Activated CD4-positive, alpha-beta memory T cell treated with anti-CD3 and anti-CD28 coated beads for 36 hours (primary cell): ENCODE data around the gene PELO. TPM values are rescaled to one million over a fixed set of nuclear protein-coding genes. Genes with fewer than 3 reads are reported as not detected.

Experiments used
- CTCF ChIA-PET: fragments of 350-600 bp; sonication (Branson Sonifier 250); formaldehyde crosslinking; loops from one replicate; lab custom pipeline; 2021; ENCODE audit warnings: antibody characterized with exemption, inconsistent platforms; lab: Charles Lee
- POLR2A ChIA-PET: fragments of 350-600 bp; sonication (Branson Sonifier 250); formaldehyde crosslinking; loops from one replicate; lab custom pipeline; 2021; ENCODE audit warnings: antibody characterized with exemption; lab: Charles Lee
- DNase-seq: peaks from one replicate; pipeline ENCODE4 v3.0.0-alpha.2; 2020
- H3K27ac Mint-ChIP-seq: one replicate; pipeline ENCODE4 v1.8.0; 2021; ENCODE audit warnings: mixed read lengths
- H3K27me3 Mint-ChIP-seq: one replicate; pipeline ENCODE4 v1.8.0; 2021; ENCODE audit warnings: mixed read lengths
- H3K36me3 Mint-ChIP-seq: one replicate; pipeline ENCODE4 v1.8.0; 2021; ENCODE audit warnings: mixed read lengths
- H3K4me1 Mint-ChIP-seq: one replicate; pipeline ENCODE4 v1.8.0; 2021; ENCODE audit warnings: low read depth, mixed read lengths
- H3K4me3 Mint-ChIP-seq: one replicate; pipeline ENCODE4 v1.8.0; 2021; ENCODE audit warnings: mild to moderate bottlenecking, mixed read lengths
- H3K9me3 Mint-ChIP-seq: one replicate; pipeline ENCODE4 v1.8.0; 2021; ENCODE audit warnings: mixed read lengths
- intact Hi-C: fragments of 100-400 bp; cut with micrococcal nuclease; formaldehyde crosslinking; loops from one replicate; pipeline ENCODE4 v1.15.1; 2023
- total RNA-seq, 2 experiments: library from RNA; stranded (reverse); gene quantifications; one replicate each; pipeline ENCODE4 v1.2.3, GENCODE V29; 2021

Gene PELO
- total RNA-seq, 2 experiments from 2014 or later = 15.1 to 16.2 TPM

DNA sequence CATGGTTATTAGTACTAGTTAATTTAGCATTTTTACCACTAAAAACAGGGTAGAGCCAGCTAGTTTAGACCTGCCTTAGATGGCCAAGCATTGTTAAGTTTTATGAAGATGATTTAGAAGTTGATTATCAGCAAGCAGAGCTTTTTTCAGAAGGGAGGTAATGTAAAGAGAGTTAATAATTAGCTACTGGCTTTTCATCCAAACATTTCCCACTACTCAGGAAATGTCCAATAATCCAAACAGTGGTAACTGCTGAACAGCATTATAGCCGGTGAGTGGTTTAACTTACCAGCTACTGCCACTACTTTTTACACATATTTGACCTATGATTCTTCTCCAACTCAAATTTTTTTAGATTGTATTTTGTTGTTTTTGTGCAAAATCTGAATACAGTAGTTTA is 1.7 kb downstream of the PELO start:
- H3K9me3 Mint-ChIP-seq = no peaks in the 10 kb centered on the region
- intact Hi-C loops = loop anchor here (5.0 kb wide), 2 partner anchors 97 to 308 kb away; no protein-coding TSS in a partner anchor
- H3K4me1 Mint-ChIP-seq = peaks cover 18% of the 10 kb centered on the region
- no peaks in the 10 kb centered on the region for H3K36me3 Mint-ChIP-seq
- no peak overlapping the region for H3K4me3 Mint-ChIP-seq
- peaks cover 8% of the 10 kb centered on the region for H3K27me3 Mint-ChIP-seq
- H3K27ac Mint-ChIP-seq = no peak overlapping the region
- ChIA-PET CTCF (interaction anchor here (2.0 kb wide), 1 partner anchor 10 kb away, joined by 7 read pairs; no protein-coding TSS in a partner anchor), POLR2A (interaction anchor here (1.7 kb wide), 1 partner anchor 10 kb away, joined by 12 read pairs; no protein-coding TSS in a partner anchor)
- DNase-seq = no peak

DNA sequence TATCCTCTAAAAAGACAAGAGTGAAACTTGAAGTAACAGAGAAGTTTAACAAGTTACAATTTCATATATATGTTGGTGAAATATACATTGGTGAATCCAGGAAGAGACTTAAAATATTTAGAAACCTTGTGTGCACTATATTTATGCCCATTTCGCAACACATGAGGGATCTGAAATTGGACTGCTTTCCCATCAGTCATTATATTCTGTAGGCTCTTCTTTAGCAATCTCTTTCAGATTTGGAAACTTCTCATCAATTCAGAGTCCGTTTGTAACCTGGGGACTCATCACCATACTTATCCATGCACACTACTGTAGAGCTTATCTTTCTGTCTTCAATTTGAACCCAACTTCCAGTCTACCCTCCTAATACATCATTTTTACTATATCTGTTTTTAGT is 2.1 kb downstream of the PELO start:
- ChIA-PET CTCF (interaction anchor here (2.0 kb wide), 1 partner anchor 10 kb away, joined by 7 read pairs; no protein-coding TSS in a partner anchor), POLR2A (interaction anchor here (1.7 kb wide), 1 partner anchor 10 kb away, joined by 12 read pairs; no protein-coding TSS in a partner anchor)
- intact Hi-C loops = loop anchor here (5.0 kb wide), 2 partner anchors 98 to 307 kb away; no protein-coding TSS in a partner anchor
- no peaks in the 10 kb centered on the region for H3K36me3 Mint-ChIP-seq
- peaks cover 18% of the 10 kb centered on the region for H3K4me1 Mint-ChIP-seq
- H3K27me3 Mint-ChIP-seq = peaks cover 8% of the 10 kb centered on the region
- H3K9me3 Mint-ChIP-seq = no peaks in the 10 kb centered on the region
- DNase-seq = no peak
- no peak overlapping the region for H3K4me3 Mint-ChIP-seq
- H3K27ac Mint-ChIP-seq = no peak overlapping the region

DNA sequence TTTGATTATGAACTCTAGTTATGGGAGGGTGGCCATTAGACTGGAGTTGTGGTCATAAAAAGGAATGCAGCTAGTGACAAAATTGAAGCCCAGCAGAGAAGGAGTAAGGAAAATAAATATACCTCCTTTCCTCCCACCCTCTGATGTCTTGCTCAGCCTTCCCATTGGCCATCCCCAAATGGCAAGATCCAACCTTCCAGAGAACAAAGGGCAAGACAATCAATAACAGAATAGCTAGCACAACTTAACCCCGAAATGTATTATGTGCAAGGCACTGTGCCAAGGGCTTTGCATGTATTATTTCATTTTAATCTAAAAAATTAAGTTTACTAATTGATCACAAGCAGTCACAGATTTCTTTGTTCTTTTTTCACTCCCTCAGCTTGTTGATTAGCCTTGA is 3.6 kb downstream of the PELO start:
- DNase-seq = no peak
- ChIA-PET POLR2A (interaction anchor here (1.3 kb wide), 1 partner anchor 9 kb away, joined by 4 read pairs; no protein-coding TSS in a partner anchor), CTCF (no interaction called here)
- H3K27me3 Mint-ChIP-seq = peaks cover 6% of the 10 kb centered on the region
- no peak overlapping the region for H3K27ac Mint-ChIP-seq
- no peaks in the 10 kb centered on the region for H3K36me3 Mint-ChIP-seq
- peaks cover 18% of the 10 kb centered on the region for H3K4me1 Mint-ChIP-seq
- intact Hi-C loops = no loop called here
- no peak overlapping the region for H3K4me3 Mint-ChIP-seq
- H3K9me3 Mint-ChIP-seq = no peaks in the 10 kb centered on the region

DNA sequence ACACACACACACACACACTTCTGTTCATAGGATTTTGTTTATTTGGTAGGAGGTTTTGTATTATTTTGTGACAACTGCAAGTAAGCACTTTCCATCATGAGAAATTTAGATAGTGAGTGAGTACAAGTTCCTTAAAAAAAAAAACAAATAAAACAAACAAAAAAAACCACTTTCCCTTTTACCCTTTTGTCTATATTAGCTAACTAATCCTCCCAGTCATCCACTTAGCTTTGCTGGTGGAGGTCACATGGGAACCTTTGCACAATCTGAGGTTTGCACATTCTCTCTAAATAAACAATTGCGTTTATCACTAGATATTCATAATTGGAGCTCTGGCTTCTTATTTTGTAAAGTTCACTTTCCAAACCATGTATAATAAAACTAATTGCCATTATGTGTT is 6.8 kb downstream of the PELO start:
- H3K27ac Mint-ChIP-seq = no peak overlapping the region
- H3K4me1 Mint-ChIP-seq = peaks cover 19% of the 10 kb centered on the region
- ChIA-PET POLR2A (no interaction called here), CTCF (interaction anchor here (0.7 kb wide), 1 partner anchor 99 kb away, joined by 3 read pairs; no protein-coding TSS in a partner anchor)
- no peak overlapping the region for H3K4me3 Mint-ChIP-seq
- intact Hi-C loops = no loop called here
- H3K36me3 Mint-ChIP-seq = no peaks in the 10 kb centered on the region
- H3K27me3 Mint-ChIP-seq = no peaks in the 10 kb centered on the region
- no peak for DNase-seq
- H3K9me3 Mint-ChIP-seq = no peaks in the 10 kb centered on the region

DNA sequence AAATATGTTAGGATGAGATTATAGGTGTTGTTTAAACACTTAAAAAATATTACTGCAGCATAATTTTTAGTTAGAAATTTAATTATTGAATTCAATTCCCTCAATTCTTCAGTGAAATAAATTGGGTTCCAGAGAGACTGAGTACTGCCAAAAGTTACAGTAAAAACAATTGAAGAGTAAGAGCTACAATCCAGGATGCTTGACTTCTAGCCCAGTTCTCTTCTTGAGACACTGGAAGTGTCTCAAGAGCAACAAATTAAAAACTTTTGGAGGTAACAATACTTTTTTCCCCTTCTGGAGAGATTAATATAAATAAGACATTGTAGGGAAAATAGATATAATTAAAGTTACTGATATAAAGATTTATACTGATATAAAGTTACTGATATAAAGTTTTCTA is 8.3 kb downstream of the PELO start:
- Mint-ChIP-seq H3K4me1 (peaks cover 23% of the 10 kb centered on the region), H3K27me3 (no peaks in the 10 kb centered on the region), H3K4me3 (no peak overlapping the region), H3K9me3 (no peaks in the 10 kb centered on the region), H3K36me3 (peaks cover 12% of the 10 kb centered on the region), H3K27ac (no peak overlapping the region)
- intact Hi-C loops = no loop called here
- CTCF ChIA-PET = interaction anchor here (1.3 to 1.7 kb wide), 3 partner anchors 58 to 120 kb away, joined by 3 to 6 read pairs (median 4); no protein-coding TSS in a partner anchor
- POLR2A ChIA-PET = no interaction called here
- no peak for DNase-seq

DNA sequence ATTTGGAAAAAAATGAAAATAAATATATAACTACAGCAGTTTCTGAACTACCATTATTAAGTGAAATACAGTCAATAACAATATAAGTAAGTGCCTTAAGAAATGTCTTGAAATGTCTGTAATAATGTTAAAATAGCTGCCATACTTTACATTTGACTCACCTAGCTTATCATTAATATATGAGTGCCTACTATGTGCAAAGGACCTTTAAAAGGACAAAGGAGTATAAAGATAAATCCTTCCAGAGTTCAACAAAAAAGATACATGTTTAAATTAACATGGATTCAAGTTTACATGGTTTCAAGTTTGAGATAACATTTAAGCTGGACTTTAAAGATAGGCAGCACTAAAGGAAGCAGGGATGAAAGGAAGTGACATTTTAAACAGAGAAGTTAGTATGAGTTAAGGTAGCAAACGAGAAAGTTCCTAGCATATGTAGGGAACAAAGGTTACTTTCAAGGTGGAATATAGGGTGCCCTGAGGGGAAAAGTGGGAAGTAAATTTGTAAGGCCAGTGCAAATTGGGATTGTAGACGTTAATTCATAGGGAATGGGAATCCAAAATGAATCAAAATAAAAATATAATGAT is 8.9 kb downstream of the PELO start:
- Mint-ChIP-seq H3K27me3 (no peaks in the 10 kb centered on the region), H3K4me1 (peaks cover 28% of the 10 kb centered on the region), H3K36me3 (peaks cover 16% of the 10 kb centered on the region), H3K27ac (no peak overlapping the region), H3K4me3 (no peak overlapping the region), H3K9me3 (no peaks in the 10 kb centered on the region)
- intact Hi-C loops = no loop called here
- no peak for DNase-seq
- CTCF ChIA-PET = interaction anchor here (1.0 to 1.7 kb wide), 4 partner anchors 10 to 119 kb away, joined by 3 to 6 read pairs (median 4); no protein-coding TSS in a partner anchor
- POLR2A ChIA-PET = no interaction called here

DNA sequence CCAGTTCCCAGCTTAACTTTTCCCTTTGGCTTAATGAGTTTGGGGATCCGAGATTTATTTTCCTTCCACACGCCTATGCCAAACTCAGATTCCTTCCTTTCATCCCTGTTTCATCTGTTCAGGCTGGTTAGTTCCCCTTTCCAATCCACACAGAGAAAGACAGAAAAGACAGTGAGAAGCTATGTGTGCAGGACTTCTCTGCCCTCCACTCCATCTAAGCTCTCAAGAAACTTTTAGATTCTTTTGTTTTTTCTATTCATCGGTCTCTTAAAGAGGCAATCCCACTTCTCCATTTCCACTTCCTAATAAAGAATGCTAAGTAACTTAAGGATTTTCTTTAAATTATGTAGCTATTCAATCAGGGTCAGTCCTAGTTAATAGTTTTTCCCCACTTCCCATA is 11.2 kb downstream of the PELO start:
- ChIA-PET POLR2A (interaction anchor here (0.6 to 3.4 kb wide), 10 partner anchors 9 to 311 kb away, joined by 3 to 12 read pairs (median 4); partner anchors contain the start of genes ITGA1, MOCS2 and PELO), CTCF (interaction anchor here (0.7 to 3.2 kb wide), 9 partner anchors 9 to 140 kb away, joined by 3 to 18 read pairs (median 7); partner anchors contain the start of genes ITGA1 and PELO)
- no peak for DNase-seq
- intact Hi-C loops = no loop called here
- H3K27ac Mint-ChIP-seq = peak overlapping the region; percentile 56
- peaks cover 40% of the 10 kb centered on the region for H3K4me1 Mint-ChIP-seq
- H3K36me3 Mint-ChIP-seq = peaks cover 27% of the 10 kb centered on the region
- H3K27me3 Mint-ChIP-seq = no peaks in the 10 kb centered on the region
- H3K9me3 Mint-ChIP-seq = no peaks in the 10 kb centered on the region
- peak overlapping the region; percentile 88 for H3K4me3 Mint-ChIP-seq

DNA sequence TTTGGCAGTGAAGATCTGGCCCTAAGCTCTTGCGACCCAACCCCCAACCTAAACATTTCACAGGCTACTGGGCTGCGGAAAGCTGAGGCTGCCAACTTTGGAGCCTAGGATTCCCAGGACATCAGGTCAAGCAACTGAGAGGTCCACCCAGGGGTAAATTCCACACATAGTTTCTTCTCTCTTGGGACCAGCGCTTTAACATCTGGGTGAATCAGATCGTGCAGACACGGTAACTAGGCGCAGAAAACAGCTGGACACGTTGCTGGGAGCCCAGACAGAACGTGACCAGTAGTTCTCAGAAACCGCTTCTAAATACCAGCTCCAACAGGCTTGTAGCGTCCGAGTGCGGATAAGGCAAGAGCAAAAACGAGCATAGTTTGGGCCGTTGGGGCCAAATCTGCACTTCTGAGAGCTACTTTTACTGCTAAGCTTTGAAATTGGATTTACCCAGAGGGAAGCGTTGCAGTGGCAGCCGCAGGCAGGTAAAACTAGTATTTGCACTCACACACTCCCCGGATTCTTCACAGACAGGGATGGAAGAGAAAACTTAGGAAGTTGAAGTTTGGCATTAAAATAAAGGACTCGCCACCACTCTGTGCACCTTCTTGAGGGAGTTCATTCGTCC is 11.8 kb downstream of the PELO start:
- Mint-ChIP-seq H3K4me3 (peak overlapping the region; percentile 88), H3K27me3 (no peaks in the 10 kb centered on the region), H3K9me3 (no peaks in the 10 kb centered on the region), H3K27ac (peak overlapping the region; percentile 96), H3K4me1 (peaks cover 45% of the 10 kb centered on the region), H3K36me3 (peaks cover 31% of the 10 kb centered on the region)
- POLR2A ChIA-PET = interaction anchor here (0.6 to 3.4 kb wide), 13 partner anchors 8 to 310 kb away, joined by 3 to 12 read pairs (median 4); partner anchors contain the start of genes ITGA1, MOCS2 and PELO
- CTCF ChIA-PET = interaction anchor here (0.6 to 3.2 kb wide), 10 partner anchors 10 to 141 kb away, joined by 3 to 18 read pairs (median 6); partner anchors contain the start of genes ITGA1 and PELO
- intact Hi-C loops = no loop called here
- peak; percentile 54 for DNase-seq

DNA sequence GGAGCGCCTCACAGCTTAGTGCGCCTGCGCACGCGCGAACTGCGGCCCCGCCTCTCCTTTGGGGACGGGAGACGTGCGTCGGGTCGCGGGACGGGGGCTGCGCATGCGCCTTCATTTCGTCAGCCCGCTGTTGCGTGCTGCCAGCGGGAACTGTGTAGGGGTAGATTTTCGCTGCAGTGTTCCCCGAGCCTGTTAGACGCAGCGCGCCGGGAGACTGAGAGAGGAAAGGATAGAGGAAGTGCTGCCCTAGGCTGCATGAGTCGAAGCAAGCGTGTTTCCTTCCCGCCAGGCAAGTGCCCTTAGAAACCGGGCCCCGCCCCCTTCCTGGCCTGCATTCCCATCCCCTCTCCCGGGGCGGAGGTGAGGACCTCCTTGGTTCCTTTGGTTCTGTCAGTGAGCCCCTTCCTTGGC is 12.3 kb downstream of the PELO start:
- Mint-ChIP-seq H3K27ac (peak overlapping the region; percentile 96), H3K27me3 (no peaks in the 10 kb centered on the region), H3K36me3 (peaks cover 35% of the 10 kb centered on the region), H3K4me3 (peak overlapping the region; percentile 88), H3K9me3 (no peaks in the 10 kb centered on the region), H3K4me1 (peaks cover 49% of the 10 kb centered on the region)
- DNase-seq = peak; percentile 96
- CTCF ChIA-PET = interaction anchor here (0.6 to 3.2 kb wide), 8 partner anchors 11 to 141 kb away, joined by 3 to 18 read pairs (median 8); partner anchors contain the start of genes ITGA1 and PELO
- intact Hi-C loops = loop anchor here (1.0 to 5.0 kb wide), 9 partner anchors 13 to 1511 kb away; partner anchors contain the start of genes ARL15, ITGA1, MOCS2 and PELO
- POLR2A ChIA-PET = interaction anchor here (0.9 to 3.4 kb wide), 11 partner anchors 8 to 310 kb away, joined by 3 to 12 read pairs (median 4); partner anchors contain the start of gene MOCS2

DNA sequence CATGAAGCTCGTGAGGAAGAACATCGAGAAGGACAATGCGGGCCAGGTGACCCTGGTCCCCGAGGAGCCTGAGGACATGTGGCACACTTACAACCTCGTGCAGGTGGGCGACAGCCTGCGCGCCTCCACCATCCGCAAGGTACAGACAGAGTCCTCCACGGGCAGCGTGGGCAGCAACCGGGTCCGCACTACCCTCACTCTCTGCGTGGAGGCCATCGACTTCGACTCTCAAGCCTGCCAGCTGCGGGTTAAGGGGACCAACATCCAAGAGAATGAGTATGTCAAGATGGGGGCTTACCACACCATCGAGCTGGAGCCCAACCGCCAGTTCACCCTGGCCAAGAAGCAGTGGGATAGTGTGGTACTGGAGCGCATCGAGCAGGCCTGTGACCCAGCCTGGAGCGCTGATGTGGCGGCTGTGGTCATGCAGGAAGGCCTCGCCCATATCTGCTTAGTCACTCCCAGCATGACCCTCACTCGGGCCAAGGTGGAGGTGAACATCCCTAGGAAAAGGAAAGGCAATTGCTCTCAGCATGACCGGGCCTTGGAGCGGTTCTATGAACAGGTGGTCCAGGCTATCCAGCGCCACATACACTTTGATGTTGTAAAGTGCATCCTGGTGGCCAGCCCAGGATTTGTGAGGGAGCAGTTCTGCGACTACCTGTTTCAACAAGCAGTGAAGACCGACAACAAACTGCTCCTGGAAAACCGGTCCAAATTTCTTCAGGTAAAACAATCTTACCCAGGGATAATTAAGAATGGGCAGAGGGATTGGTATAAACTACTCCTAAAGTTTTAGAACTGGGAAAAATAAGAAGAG is 12.9 kb downstream of the PELO start:
- peak overlapping the region; percentile 88 for H3K4me3 Mint-ChIP-seq
- intact Hi-C loops = loop anchor here (1.0 to 5.0 kb wide), 9 partner anchors 13 to 1510 kb away; partner anchors contain the start of genes ARL15, ITGA1, MOCS2 and PELO
- H3K27me3 Mint-ChIP-seq = no peaks in the 10 kb centered on the region
- H3K36me3 Mint-ChIP-seq = peaks cover 39% of the 10 kb centered on the region
- ChIA-PET CTCF (interaction anchor here (0.9 to 3.2 kb wide), 6 partner anchors 11 to 114 kb away, joined by 3 to 18 read pairs (median 5); partner anchors contain the start of genes ITGA1 and PELO), POLR2A (interaction anchor here (1.0 to 3.4 kb wide), 7 partner anchors 9 to 91 kb away, joined by 4 to 12 read pairs (median 5); no protein-coding TSS in a partner anchor)
- no peaks in the 10 kb centered on the region for H3K9me3 Mint-ChIP-seq
- peak; percentile 79 for DNase-seq
- peaks cover 53% of the 10 kb centered on the region for H3K4me1 Mint-ChIP-seq
- peak overlapping the region; percentile 96 for H3K27ac Mint-ChIP-seq
